Measurements from ENCODE around the gene C15orf62.
A peak's percentile ranks its signal among the peaks of the same experiment; 100 is the strongest.

Gene C15orf62

DNA sequence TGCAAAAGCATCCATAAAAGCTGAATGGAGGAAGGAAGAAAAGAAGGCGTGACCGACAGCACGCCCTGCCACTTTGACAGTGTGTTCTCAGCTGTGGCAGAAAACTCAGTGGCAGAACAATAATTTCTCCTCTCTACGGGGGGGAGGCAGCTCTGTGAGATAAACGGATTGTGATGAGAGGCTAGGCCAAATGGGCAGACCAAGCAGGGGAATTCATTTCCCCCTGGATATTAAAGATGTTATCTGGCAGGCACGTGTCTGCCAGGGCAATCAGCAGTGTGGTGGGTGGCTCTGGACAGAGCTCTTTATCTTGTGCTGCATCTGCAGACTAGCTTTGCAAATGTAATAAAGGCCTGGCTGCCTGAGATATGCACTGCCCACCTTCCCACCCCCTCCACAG, 12.8 kb upstream of the C15orf62 start:
- no peak for DNase-seq

DNA sequence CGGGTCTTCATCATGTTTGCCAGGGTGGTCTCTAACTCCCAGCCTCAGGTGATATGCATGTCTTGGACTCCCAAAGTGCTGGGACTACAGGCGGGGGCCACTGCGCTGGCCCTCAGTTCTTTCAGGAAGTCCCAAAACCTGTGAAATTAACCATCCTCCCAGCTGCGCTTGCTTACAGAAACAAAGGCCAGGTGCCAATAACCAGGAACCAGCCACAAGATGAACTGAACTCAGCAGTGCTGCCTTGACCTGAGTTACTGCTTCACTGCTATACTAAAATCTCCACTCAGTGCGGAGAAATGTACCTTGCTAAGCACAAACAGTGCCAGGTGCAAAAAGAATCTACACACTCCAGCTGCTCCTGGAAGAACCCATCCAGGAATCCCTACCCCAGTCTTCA, 9.8 kb upstream of the C15orf62 start:
- no peak for DNase-seq

DNA sequence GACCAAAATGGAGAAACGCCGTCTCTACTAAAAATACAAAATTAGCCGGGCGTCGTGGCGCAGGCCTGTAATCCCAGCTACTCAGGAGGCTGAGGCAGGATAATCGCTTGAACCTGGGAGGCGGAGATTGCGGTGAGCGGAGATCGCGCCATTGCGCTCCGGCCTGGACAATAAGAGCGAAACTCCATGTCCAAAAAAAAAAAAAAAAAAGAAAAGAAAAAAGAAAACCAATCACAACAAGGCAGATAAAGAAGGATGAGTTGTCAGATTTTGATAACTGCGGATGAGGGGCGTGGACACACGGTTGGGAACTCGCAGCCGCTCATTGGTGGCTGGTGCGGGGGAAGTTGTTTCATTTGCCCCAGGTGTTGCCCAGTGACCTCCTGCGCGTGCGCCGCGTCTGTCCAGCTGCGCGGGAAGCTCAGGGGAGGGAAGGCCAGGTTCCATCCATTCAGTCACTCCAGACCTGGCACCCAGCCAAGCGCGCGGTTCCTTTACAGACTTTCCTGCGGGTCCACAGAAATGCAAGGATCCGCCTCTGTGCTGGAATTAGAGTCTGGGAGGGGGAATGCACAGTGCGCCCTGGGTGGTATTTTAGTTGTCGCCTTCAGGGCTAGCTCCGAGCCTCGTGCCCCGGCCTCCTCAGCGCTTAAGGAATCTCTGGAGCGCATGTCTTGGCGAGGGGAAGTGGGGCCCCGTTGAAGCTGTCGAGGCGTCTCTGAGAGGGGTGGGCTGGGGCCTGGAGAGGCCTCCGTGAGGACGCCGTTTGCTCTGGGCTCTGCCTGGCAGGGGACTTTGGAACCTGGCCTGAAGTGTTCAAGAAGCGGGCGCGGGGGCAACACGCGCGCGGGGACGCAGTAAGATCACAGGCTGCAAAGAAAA, 6.6 kb upstream of the C15orf62 start:
- peak; percentile 39 for DNase-seq

DNA sequence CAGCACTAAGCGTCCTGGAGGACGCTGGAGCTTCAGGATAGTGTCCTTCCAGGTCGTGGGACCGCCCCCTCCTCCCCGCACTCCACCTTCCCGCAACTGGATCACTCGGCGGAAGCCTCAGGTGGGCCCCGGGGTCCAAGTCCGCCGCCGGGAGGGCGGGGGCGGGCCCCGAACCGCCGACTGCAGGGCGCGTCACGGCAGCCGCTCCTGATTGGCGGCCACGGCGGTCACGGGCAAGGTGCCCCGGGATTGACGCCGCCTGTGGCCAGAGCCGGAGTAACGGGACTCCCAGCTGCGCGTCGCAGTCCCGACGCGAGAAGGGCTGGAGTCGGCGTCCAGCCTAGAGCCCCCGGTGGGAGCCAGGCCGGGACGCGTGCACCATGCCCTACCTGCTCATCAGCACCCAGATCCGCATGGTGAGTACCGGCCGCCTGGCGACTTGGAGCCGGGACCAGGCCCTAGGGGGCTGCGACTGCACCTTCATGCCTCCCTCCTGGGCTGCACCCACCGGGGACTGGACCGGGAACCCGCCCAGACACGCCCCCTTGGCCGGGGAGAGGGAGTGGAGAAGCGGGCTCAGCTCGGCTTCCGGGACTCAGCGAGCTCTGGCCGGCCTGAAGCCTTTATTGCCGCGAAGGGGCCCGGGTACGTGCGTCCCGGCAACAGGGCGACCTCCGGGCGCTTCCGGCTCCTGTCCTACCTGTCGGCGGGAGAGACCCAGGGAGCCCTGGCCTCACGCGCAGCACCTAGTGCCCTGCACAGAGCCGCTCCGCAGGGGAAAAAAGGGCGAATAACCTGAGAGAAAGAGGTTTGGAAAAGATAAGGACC, 5.8 kb upstream of the C15orf62 start, which contains the start of gene GCHFR:
TSS of gene GCHFR (plus strand) at position 268 of the 828 bp plus-strand sequence. CDS start at position 381, 113 bp downstream.
- DNase-seq = peak; percentile 64

DNA sequence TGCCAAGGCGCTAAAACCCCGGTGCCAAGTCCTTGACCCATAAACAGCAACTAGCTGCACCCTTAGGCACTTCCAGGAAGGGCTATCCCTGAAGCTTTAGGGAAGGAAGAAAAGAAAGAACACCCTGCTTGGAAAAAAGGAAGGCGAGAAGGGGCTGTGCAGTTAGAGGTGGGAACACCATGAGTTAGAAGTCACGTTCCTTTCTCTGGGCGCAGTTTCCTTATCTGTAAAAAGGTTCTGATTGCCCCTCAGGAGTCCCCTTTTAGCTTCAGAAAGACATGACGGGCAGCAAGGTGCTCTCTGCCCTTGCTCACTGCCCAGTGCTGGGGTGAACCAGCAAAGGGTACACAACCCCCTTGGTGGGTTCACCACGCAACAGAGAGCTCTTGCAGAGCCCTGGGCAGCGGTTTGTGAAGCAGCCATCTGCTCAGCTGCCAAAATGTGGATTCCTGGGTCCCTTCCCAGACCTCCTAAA, 5.1 kb upstream of the C15orf62 start:
- no peak for DNase-seq

DNA sequence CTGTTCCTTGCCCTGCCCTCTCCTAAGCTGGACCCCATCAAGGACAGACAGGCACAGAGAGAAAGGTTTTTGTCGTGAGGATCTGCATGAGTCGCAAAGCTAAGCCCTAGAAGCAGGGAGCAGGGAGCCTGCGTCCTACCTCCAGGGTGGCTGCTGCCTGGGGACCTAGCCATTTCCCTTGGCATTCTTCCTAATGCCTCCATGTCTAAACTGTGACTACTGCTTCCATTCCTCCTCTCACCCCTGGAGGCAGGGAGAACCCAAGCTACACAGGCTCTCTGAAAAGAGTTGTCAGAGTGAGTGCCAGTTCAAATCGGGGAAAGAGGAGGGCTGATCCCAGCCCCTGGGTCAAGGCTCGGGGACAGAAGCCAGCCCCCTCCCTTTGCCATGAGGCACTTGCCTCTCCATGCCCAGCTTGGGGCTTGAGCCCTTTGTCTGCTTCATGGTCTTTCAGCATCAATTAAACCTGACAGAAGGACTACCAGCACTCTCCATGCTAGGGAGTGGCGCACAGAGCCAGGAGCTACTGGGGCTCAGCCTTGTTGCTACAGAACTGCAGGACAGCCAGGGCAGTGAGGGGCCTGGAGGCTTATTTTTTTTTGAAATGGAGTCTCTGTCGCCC, 3.5 kb upstream of the C15orf62 start:
- no peak for DNase-seq

DNA sequence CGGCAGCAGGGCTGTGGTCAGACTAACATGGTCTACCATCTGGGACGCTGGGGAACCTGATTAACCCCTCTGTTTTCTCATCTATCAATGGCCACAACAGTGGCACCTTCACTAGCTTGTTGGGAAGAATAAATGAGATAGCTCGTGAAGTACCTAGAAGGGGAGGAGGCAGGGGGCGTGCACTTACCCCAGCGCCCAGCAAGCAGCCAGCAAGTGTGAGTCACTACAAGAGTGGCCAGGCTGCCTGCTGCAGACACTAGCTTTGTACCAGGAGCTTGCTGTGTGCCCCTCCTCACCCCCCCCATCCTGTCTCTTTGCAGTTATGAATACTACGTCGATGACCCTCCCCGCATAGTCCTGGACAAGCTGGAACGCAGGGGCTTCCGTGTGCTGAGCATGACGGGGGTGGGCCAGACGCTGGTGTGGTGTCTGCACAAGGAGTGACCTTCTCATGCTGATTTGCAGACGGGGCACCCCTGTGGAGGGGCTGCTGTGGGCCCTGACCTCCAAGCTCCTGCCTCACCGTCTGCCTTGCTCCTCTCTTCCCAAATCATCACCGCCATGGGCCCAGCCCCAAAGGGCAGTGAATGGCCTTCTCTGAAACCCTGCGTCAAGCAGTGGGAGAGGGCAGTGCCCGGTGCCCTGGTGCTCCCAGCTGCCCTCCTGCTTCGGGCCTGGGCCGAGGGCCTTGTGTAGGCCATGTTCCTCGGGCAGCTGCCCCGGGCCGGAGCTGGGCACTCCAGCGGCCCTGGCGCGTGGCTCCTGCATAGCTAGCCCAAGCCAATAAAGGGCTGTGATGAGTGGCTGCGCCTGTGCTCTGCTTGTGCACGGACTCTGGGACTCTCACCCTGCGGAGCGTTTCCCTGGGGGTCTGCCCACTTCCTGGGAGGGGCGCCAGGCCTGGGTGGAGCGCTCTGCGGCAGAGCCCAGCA, 2.6 kb upstream of the C15orf62 start:
- DNase-seq = no peak

DNA sequence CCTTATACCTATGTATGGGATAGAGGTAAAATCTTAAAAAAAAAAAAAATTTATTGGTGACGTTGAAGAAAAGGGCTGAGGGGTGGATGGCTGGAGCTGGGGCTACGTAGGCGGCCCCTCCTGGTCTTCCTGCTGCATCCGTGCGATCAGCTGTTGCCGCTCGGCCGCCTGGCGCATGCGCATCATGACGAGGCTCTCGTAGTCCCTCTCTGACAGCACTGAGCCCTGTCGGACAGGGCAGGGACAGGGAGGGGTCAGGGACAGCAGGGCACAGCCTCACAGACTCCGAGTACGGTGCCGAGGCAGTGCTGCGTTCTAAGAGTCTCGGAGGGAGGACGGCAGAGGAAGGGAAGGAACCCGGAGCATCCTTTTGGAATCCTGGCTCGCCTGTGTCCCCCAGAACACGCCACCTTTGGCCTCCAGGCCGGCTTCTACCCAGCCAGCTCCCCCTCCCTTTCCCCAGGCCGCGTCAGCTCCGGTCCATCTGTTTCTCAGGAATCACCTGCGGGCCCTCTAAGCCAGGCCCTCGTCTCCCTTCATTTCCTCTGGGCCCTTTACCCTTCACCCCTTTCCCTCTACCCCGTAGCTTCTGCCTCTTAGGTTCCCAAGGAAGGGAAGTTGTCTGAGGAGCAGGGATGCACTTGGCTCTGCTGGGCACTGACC, 1.8 kb upstream of the C15orf62 start:
- no peak for DNase-seq

DNA sequence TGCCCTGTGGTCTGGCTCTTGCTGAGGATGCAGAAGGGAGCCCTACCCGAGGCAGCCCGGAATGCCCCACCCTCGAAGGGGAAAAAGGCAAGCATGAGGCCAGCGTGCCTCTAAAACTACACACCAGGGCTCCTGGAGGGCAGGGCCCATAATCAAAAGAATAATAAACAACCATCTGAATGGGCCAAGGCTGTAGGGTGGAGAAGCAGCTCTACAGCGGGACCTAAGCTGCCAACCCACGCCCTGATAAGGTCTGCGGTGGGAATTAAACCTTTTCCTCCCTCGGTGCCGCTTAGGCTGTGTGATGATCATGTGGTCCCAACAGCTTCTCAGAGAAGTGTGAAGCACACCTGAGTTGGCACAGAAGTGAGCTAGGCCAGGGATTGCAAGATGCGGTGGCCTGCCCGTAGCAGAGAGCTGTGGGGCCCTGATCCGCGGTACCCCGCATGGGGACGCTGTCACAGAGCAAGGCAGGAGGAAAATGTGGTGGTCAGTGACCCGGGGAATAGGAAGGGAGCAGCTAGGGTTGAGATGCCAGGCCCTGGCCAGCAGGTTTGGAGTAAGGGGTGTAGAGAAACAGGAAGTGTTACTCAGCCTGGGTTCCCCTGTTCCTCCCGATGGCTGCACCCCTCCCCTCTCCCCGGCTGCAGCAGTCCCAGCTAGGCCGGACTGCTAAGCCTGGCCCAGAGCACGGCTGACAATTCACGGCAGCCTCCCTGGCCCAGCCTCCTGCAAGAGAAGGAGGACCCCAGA, 1.1 kb upstream of the C15orf62 start:
- no peak for DNase-seq

DNA sequence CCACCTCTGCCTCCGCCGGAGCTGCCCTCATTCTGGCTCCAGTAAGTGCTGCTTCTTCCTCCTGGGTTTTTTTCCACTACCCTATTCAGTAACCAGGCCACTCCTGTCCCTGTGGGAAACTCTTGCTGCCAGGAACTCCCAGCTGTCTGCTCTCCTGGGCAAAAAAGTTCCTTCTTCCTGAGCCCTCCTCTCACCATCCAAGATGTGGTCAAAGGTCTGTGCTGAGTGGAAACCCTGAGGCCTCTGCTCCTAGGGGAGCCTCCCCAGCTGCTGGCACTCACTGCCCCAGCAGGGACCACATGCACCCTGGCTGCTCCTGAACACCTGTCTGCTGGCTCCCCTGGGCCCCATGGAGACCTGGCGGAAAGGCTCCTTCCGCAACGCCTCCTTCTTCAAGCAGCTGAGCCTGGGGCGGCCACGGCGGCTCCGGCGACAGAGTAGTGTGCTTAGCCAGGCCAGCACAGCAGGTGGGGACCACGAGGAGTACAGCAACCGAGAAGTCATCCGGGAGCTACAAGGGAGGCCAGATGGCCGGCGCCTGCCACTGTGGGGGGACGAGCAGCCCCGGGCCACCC, 454 bp downstream of the C15orf62 start:
- no peak for DNase-seq

DNA sequence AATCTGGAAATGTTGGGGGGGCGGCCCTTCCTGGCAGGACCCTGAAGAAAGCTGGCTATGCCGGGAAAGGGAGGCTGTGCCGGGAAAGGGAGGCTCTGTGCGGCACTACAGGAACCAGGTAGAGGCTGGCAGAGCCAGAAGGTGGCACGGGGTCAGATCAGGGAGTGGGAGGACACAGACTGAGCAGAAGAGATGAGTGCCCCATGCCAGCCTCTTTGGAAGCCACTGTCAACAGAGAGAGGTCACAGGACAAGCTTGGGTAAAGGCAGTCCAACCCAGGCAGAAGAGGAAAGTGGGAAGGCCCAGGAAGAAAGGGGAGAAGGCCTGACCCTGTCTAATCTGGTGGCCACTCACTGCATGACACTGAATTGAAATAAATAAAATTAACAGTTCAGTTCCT, 1.5 kb downstream of the C15orf62 start:
- no peak for DNase-seq

DNA sequence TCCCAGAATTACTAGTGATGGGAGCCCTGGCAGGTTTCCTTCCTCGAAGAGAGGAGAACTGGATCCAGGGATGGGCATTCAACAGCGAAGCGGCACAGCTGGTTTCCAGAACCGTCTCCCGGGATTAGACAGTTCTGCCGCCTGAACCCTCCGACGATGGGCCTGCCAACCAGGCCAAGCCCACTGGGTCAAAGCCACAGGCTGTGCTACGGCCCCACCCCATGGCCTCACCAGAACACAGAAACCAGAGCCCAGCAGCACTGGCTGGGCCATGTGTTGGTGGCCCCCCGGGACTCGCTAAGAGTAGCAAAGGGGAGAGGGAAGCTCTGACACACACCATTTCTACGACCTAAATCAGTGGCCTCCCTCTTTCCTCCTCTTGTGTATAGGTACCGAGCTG, 2.2 kb downstream of the C15orf62 start:
- DNase-seq = no peak

DNA sequence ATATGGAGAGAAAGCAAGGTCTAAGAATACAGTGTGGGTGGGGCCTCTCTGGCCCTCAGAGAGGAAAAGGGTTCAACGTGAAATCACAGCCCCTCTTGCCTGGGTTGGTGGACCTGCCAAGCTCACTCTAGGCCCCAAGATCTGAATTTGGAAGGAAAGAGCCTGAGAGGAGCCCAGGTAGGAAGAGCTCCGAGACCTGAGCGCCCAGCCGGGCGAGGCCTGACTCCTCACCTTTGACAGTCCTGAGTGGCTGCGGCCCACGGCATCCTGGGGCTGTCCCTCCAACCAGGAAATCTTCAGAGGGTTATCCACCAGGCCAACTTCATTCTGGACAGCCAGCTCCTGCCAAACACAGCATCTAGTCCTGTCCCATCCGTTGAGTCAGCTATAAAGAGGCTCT, 3.7 kb downstream of the C15orf62 start:
- no peak for DNase-seq

DNA sequence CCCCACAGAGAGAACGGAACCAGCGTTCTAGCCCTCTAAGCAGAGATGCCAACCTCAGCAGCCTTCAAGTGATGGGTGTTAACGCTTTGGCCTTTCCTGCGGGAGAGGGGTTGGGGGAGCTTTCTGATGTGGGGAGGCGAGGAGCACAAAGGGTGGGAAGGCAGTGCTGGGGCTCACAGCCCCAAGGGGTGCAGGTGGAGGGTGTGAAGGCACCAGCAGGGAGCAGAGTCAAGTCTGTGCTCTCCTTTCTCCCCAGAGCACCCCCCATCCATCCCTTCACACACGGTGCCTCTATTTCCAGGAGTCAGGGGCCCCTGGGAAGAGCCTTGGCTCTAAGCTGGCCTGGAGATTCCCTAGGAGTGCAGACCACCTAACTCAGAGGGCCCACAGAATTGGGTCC, 4.1 kb downstream of the C15orf62 start:
- DNase-seq = no peak

DNA sequence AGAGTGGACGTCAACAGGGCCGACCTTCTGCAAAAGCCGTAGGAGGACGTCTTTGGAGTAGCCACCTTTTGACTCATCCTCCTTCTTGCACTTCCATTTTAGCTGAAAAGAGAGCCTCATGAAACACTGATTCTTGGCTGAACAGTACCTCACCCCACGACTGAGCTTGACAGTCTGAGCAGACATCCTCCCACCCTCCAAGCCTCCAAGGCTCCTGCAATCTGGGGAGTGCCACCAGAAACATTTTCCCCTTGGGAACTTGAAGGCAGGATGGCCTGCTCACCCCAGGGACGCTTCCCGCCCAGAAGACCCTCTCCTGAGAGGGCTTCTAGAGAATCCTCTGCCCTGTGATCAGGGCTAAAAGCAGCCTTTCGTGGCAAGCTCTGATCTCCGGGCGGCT, 5.2 kb downstream of the C15orf62 start:
- DNase-seq = no peak

DNA sequence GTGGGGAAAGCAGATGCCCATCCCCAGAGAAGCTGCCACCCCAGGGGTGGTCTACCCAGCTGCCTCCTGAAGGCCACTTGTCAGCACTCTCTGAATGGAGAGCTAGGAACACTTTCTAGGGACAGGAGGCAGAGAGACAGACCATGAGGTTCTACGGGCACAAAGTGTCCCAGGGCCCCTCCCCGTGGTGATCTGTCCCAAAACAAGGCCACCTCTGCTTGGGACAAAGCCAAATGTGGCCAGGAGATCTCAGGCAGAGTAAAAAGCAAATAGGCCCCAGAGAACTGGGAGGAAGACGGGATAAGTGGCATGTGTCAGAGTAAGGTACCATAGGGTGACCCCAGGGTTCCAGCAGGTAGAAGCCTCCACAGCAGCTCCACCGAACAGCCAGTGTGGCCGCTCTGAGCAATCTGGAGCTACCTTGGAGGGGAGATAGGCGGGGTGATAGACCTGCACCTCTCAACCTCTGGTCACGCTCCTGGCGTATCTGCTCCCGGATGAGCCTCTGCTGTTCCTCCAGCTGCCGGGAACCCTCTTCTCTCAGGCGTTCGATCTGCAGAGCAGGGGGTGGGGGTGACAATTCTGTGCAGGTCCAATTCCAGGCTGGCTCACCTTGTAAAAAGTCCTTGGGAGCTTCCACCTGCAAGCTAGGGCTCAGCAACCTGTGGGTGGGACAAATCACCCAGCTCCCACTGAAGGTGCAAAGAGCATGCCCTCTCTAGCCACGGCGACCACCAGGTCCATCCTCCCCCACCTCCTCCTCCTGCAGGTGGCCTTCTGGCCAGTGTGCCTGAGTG, 6.2 kb downstream of the C15orf62 start:
- DNase-seq = no peak

DNA sequence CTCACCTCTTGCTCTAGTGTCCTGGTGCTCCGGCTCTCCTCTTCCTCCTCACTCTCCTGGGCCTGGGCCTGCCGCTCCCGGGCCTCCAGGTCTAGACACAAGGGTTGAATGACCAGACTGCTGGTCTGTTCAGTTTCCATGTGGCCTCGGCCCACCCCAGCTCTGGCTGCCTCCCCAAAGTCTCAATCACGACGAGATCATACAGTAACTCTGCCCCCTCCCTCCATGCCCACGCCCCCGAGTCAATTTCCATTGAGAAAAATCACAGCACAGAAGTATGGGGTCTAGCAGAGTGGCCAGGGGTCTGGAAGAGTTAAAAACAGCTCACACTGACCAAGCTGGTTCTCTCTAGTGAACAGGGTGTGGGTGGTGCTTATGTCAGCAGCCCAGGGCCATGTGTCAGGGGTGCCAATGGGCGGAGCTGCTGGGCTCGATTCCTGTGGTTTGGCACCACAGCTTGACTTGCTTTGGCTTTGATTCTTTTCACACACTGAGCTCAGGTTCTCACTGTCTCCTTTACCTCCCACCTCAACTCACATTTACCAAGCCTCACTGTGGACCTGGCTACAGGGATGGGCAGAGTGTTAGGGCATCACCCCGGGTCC, 6.9 kb downstream of the C15orf62 start:
- DNase-seq = peak; percentile 33

DNA sequence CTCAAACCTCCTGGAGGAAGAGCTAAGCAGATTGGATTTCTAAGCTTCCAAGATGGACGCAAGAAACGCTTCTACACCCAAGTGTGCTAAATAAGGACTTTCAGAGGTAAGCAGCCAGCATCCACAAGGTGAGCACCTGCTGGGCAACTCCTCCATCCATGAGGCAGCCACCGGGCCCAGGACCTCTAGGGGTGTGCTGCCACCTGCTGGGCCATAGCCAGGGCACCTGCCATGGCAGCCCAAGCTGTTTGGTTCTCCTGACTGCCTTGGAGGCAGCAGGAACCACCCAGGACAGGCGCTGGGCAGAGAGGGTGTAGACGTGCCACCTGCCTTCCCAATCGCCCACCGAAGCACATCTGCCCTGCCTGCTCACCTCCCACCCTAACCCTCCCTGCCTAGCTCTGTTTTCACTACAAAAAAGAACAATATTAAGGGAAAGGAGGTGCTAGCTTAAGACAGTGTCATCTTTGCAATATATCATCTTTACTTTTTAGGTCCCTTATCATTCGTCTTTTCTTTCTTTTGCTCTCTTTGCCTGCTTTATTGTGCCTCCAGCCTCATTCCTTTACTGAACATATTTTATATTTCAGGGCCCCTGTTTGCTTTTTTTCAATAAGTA, 12.9 kb downstream of the C15orf62 start:
- DNase-seq = peak; percentile 81

DNA sequence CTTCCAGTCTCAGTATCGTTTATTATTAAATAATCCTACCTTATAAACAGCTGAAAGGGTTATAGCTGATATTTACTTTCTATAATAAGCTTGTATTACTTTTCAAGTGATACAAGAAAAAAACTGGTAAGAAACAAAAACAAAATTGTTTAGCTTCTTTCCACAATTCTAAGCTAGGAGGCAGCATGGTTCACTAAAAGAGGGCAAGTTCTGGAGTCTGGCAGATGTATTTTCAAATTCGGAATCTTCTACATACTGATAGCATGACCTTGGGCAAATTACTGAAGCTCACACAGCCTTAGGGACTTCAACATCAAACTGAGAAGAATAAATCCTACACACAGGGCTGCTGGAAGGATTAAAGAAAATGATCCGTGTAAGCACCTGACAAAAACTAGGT, 15.4 kb downstream of the C15orf62 start:
- no peak for DNase-seq

Measured in stimulated activated CD4-positive, alpha-beta T cell treated with anti-CD3 and anti-CD28 coated beads, Interleukin-4, amount 100 ng/mL, for 24 hours (primary cell).